HUES6 (cell line): ENCODE measurements around the gene CRY1.

Experiments
- H3K27ac ChIP-seq: 2 replicates; pipeline ENCODE4 v1.7.0; 2013; ENCODE audit warnings: low read depth, mild to moderate bottlenecking, low read length, inconsistent platforms
- H3K27me3 ChIP-seq: 2 replicates; pipeline ENCODE4 v1.6.1; 2013; ENCODE audit warnings: low read length; ENCODE audit not compliant: control insufficient read depth, insufficient read depth
- H3K36me3 ChIP-seq: 2 replicates; pipeline ENCODE4 v1.6.1; 2013; ENCODE audit warnings: low read length; ENCODE audit not compliant: control insufficient read depth, insufficient read depth
- H3K4me1 ChIP-seq: 2 replicates; pipeline ENCODE4 v1.6.1; 2013; ENCODE audit warnings: low read length; ENCODE audit not compliant: control insufficient read depth, insufficient read depth
- H3K4me3 ChIP-seq: 2 replicates; pipeline ENCODE4 v1.5.1; 2013; ENCODE audit warnings: low read depth, low read length
- H3K9ac ChIP-seq: one replicate; pipeline ENCODE4 v1.6.1; 2013; ENCODE audit warnings: mild to moderate bottlenecking, low read length
- H3K9me3 ChIP-seq: 2 replicates; pipeline ENCODE4 v1.6.1; 2013; ENCODE audit warnings: low read depth, low read length; ENCODE audit not compliant: control insufficient read depth, insufficient read depth

Gene CRY1

DNA sequence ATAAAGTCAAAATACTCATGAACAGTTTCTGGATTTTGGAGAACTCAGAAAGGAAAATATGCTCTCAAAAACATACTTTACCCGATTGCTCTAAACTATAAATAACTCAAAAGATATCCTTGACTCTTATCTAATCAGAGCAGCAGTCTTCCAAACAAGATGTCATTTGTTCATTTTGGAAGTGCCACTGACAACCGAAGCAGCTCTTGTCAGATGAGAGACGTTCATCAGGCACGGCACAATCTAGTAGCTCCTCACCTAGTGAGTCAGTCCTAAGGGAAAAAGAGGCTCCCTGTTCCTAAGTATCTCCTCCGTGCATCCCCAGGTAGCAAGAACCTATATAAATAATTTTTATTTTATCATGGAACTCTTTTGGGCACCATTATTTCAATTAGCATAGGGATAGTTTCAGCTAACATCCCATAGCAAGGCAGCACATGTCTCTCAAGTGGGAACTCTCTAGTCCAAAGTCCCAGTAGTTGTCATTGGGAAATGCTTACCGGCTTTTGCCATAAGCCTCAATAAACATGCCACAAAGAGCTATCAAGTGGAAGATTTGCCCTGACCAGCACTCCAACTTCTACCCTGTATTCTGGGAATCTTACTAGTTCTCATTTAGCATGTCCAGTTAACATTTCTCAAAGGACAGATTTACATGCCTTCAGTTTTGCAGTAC lies 151.7 kb downstream of the CRY1 start:
- Histone ChIP-seq H3K9ac (no peak overlapping the region), H3K27me3 (no peaks in the 10 kb centered on the region), H3K4me3 (no peak overlapping the region), H3K36me3 (no peaks in the 10 kb centered on the region), H3K9me3 (peaks cover 29% of the 10 kb centered on the region), H3K27ac (no peak overlapping the region), H3K4me1 (no peaks in the 10 kb centered on the region)
